Hepatocyte (in vitro differentiated cells): ENCODE measurements around the gene SRPRB.

Experiments used
- CTCF ChIP-seq: fragments of 200-600 bp; sonication (generic); IDR thresholded peaks from 2 replicates; pipeline ENCODE4 v1.5.1; 2016; ENCODE audit warnings: antibody characterized with exemption, mild to moderate bottlenecking; ENCODE audit not compliant: poor library complexity
- EZH2 ChIP-seq: fragments of 200-600 bp; sonication (generic); IDR thresholded peaks from 2 replicates; pipeline ENCODE4 v1.6.1; 2016; ENCODE audit warnings: antibody characterized with exemption, mild to moderate bottlenecking, borderline replicate concordance
- EZH2phosphoT487 ChIP-seq: fragments of 200-600 bp; sonication (generic); IDR thresholded peaks from one replicate; pipeline ENCODE4 v1.6.1; 2018; ENCODE audit warnings: antibody characterized with exemption, mild to moderate bottlenecking, low read depth, moderate library complexity; ENCODE audit not compliant: unreplicated experiment, severe bottlenecking

- no peak for TF ChIP-seq CTCF
- TF ChIP-seq EZH2: no peak
- no peak for TF ChIP-seq EZH2phosphoT487
These were observed 46.5 kb upstream of the SRPRB start for GRCh38 chr3:133758964-133759739.
